ENCODE data around the gene LAMB4.

GRCh38 chr7:108010377-108010776 lies 119.8 kb downstream of the LAMB4 start:
- no peak for TF ChIP-seq EZH2 (IDR thresholded peaks at IDR 0.05; ENCODE audit: insufficient read depth, poor library complexity, severe bottlenecking)
- no peak for TF ChIP-seq EZH2phosphoT487 (IDR thresholded peaks at IDR 0.05; ENCODE audit: insufficient read depth, low read depth)

All from GM23248 (cell line).